ENCODE results near the gene TSPAN5. TPM values are rescaled to one million over a fixed set of nuclear protein-coding genes. Genes with fewer than 3 reads are reported as not detected.
A peak's percentile ranks its signal among the peaks of the same experiment; 100 is the strongest.

TSPAN5 gene
- total and polyA plus RNA-seq, 9 of the 15 experiments (the other 6 are each of a cell fraction or from before 2014, with no cell fraction given), result 0.58 to 6.6 (median 0.73) TPM

- TF ChIP-seq, protein P1, sequence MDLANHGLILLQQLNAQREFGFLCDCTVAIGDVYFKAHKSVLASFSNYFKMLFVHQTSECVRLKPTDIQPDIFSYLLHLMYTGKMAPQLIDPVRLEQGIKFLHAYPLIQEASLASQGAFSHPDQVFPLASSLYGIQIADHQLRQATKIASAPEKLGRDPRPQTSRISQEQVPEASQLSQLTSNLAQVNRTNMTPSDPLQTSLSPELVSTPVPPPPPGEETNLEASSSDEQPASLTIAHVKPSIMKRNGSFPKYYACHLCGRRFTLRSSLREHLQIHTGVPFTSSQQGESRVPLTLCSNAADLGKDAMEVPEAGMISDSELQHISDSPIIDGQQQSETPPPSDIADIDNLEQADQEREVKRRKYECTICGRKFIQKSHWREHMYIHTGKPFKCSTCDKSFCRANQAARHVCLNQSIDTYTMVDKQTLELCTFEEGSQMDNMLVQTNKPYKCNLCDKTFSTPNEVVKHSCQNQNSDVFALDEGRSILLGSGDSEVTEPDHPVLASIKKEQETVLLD (IDR thresholded peaks at IDR 0.05), result no peak
- peak; percentile 65 for TF ChIP-seq ARID1B (IDR thresholded peaks at IDR 0.05)
- TF ChIP-seq, protein P2, sequence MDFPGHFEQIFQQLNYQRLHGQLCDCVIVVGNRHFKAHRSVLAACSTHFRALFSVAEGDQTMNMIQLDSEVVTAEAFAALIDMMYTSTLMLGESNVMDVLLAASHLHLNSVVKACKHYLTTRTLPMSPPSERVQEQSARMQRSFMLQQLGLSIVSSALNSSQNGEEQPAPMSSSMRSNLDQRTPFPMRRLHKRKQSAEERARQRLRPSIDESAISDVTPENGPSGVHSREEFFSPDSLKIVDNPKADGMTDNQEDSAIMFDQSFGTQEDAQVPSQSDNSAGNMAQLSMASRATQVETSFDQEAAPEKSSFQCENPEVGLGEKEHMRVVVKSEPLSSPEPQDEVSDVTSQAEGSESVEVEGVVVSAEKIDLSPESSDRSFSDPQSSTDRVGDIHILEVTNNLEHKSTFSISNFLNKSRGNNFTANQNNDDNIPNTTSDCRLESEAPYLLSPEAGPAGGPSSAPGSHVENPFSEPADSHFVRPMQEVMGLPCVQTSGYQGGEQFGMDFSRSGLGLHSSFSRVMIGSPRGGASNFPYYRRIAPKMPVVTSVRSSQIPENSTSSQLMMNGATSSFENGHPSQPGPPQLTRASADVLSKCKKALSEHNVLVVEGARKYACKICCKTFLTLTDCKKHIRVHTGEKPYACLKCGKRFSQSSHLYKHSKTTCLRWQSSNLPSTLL (IDR thresholded peaks at IDR 0.05), result no peak
- TF ChIP-seq RBBP5 (IDR thresholded peaks at IDR 0.05; ENCODE audit: borderline replicate concordance, insufficient read depth, low read length, poor library complexity, severe bottlenecking), result no peak
- no peak for TF ChIP-seq ZNF316 (IDR thresholded peaks at IDR 0.05)
- TF ChIP-seq SAFB2 (IDR thresholded peaks at IDR 0.05; ENCODE audit: borderline replicate concordance, low read depth, low read length, severe bottlenecking), result no peak
- TF ChIP-seq NFIC (IDR thresholded peaks at IDR 0.05), result no peak
- TF ChIP-seq CREB1 (IDR thresholded peaks at IDR 0.05), result no peak
- no peak for TF ChIP-seq CREB1 (CRISPR knock-in tag; IDR thresholded peaks at IDR 0.05)
- TF ChIP-seq ZNF354B (CRISPR knock-in tag; IDR thresholded peaks at IDR 0.05), result no peak
- TF ChIP-seq KLF13 (tag; IDR thresholded peaks at IDR 0.05; ENCODE audit: borderline replicate concordance, low read depth), result no peak
- TF ChIP-seq CEBPB (tag; IDR thresholded peaks at IDR 0.05), result no peak
- TF ChIP-seq TCF3 (CRISPR knock-in tag; IDR thresholded peaks at IDR 0.05), result 0 out of 2 replicates have a peak, but pooled peaks have one; percentile 25
Observed at GRCh38 chr4:98680806-98681205, 22.4 kb upstream of the TSPAN5 start (continued).

Data from K562 (cell line).